ENCODE data around the gene TMPRSS11E.
"Not testable (repeated sequence)": the region's sequence is repeated elsewhere in the genome, so short reads cannot be mapped to it uniquely, and the experiment has no call there.

Gene TMPRSS11E

GRCh38 chr4:68536375-68536774, 89.1 kb downstream of the TMPRSS11E start:
- CTCF ChIA-PET = no interaction called here
- TF ChIP-seq ZNF610 (tag by site-specific recombination; IDR thresholded peaks at IDR 0.05; ENCODE audit: borderline replicate concordance) = no peak
- no peak for TF ChIP-seq ZNF645 (tag by site-specific recombination; IDR thresholded peaks at IDR 0.05)
- TF ChIP-seq ZNF416 (tag by site-specific recombination; IDR thresholded peaks at IDR 0.05) = no peak
- no peak for TF ChIP-seq ZNF354C (tag by site-specific recombination; IDR thresholded peaks at IDR 0.05; ENCODE audit: borderline replicate concordance, low read depth)
- TF ChIP-seq ZNF621 (tag by site-specific recombination; IDR thresholded peaks at IDR 0.05) = no peak
- TF ChIP-seq ZNF48 (tag by site-specific recombination; IDR thresholded peaks at IDR 0.05) = no peak
- no peak for TF ChIP-seq ZNF2 (tag by site-specific recombination; IDR thresholded peaks at IDR 0.05)
- Histone ChIP-seq H3K27ac (ENCODE audit: extremely low read depth, low read depth, low read length) (no peak overlapping the region), H3K4me1 (ENCODE audit: control insufficient read depth, insufficient read depth, low read length) (no peaks in the 10 kb centered on the region), H3K9me3 (ENCODE audit: control insufficient read depth, insufficient read depth, low read depth, low read length) (no peaks in the 10 kb centered on the region), H3K36me3 (ENCODE audit: control insufficient read depth in 2 of 2, insufficient read depth in 1 of 2, low read length in 2 of 2) (no peaks in the 10 kb centered on the region), H3K4me3 (ENCODE audit: low read depth, low read length) (no peak overlapping the region)
- POLR2A ChIA-PET = no interaction called here

GRCh38 chr4:68542742-68543141, 95.5 kb downstream of the TMPRSS11E start:
- POLR2A ChIA-PET; H3K4me3 ChIP-seq (ENCODE audit: low read depth, low read length); H3K36me3 ChIP-seq (ENCODE audit: control insufficient read depth in 2 of 2, insufficient read depth in 1 of 2, low read length in 2 of 2); CTCF ChIA-PET; H3K9me3 ChIP-seq (ENCODE audit: control insufficient read depth, insufficient read depth, low read depth, low read length); H3K27ac ChIP-seq (ENCODE audit: extremely low read depth, low read depth, low read length); H3K4me1 ChIP-seq (ENCODE audit: control insufficient read depth, insufficient read depth, low read length): not testable (repeated sequence)
